Measurements from ENCODE around the gene CLSTN1.

DNA sequence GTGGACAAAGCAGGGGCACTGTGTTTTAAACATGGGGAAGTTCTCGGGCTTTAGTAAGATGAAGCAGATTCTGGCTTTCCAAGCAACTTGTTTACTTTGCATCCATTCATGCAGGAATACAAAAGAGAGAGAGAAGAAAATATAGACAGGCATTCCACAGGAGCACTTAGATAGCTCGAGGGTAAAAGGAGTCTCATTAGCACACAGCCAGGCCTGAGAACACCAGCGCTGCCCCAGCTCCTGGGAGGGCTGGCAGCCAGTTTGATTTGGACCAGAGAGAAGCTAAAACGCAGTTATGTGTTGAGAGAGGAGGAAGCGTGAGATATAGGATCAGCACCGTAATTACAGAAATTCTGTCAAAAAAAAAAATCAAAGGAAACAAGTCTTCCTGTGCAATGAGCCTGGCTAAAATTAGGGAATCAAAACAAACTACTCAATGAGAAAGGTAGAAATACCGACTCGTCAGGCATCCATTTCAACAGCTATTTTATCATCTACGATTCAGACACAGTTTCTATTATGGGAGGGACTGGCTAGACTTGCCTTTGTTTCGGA lies 68.2 kb downstream of the CLSTN1 start:
- no peak for TF ChIP-seq ZNF274 (IDR thresholded peaks at IDR 0.05; ENCODE audit: borderline replicate concordance, extremely low read depth, low read length)
- TF ChIP-seq, protein P1, sequence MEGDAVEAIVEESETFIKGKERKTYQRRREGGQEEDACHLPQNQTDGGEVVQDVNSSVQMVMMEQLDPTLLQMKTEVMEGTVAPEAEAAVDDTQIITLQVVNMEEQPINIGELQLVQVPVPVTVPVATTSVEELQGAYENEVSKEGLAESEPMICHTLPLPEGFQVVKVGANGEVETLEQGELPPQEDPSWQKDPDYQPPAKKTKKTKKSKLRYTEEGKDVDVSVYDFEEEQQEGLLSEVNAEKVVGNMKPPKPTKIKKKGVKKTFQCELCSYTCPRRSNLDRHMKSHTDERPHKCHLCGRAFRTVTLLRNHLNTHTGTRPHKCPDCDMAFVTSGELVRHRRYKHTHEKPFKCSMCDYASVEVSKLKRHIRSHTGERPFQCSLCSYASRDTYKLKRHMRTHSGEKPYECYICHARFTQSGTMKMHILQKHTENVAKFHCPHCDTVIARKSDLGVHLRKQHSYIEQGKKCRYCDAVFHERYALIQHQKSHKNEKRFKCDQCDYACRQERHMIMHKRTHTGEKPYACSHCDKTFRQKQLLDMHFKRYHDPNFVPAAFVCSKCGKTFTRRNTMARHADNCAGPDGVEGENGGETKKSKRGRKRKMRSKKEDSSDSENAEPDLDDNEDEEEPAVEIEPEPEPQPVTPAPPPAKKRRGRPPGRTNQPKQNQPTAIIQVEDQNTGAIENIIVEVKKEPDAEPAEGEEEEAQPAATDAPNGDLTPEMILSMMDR (IDR thresholded peaks at IDR 0.05; ENCODE audit: control extremely low read depth in 1 of 3, insufficient read depth in 1 of 3, low read depth in 1 of 3, low read length in 3 of 3) = no peak
- no peak for TF ChIP-seq RBBP5 (IDR thresholded peaks at IDR 0.05; ENCODE audit: borderline replicate concordance, low read depth, low read length)
- no peak for TF ChIP-seq POLR2A (IDR thresholded peaks at IDR 0.05; ENCODE audit: control extremely low read depth in 1 of 2, low read depth in 2 of 2, low read length in 2 of 2)
- no peak for TF ChIP-seq EZH2 (IDR thresholded peaks at IDR 0.05; ENCODE audit: low read depth, low read length, severe bottlenecking)
- no peak for TF ChIP-seq SIX5 (IDR thresholded peaks at IDR 0.05; ENCODE audit: low read depth, low read length)

All from H1 (cell line).